ENCODE data around the gene FAAH.
"Not testable (repeated sequence)": the region's sequence is repeated elsewhere in the genome, so short reads cannot be mapped to it uniquely, and the experiment has no call there.

Gene FAAH

DNA sequence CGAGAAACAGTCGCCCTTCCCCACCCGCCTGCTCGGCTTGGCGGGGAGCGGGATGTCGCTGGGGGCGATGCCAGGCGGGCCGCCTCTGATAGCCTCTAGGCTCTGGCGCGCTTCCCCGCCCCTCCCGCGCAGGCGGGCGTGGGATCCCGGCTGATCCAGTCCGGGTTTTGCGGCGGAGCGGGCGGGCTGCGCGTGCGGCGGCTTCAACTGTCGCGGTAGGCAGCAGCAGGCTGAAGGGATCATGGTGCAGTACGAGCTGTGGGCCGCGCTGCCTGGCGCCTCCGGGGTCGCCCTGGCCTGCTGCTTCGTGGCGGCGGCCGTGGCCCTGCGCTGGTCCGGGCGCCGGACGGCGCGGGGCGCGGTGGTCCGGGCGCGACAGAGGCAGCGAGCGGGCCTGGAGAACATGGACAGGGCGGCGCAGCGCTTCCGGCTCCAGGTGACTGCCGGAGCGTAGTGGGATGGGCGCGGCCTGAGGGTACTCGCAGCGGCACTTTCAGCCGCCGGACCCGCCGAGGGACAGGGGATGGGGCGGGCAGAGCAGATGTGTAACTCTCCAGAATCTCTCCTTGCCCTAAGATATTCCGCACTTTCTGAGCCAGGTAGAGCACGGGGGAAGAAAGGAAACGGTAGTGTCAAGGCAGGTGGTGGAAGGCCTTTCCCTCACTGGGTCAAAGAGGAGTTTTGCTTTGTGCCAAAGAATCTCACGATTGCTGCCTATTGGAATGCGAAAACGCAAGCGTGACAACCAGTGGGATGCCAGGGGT, at the start of gene FAAH:
TSS of gene FAAH (plus strand) at position 210 of the 764 bp plus-strand sequence. CDS start at position 242, 32 bp downstream.
- peak in 46 of 51 donors; percentile 19 to 86 (median 69) for DNase-seq

GRCh38 chr1:46344481-46344880, 49.6 kb upstream of the FAAH start:
- no peak for DNase-seq

DNA sequence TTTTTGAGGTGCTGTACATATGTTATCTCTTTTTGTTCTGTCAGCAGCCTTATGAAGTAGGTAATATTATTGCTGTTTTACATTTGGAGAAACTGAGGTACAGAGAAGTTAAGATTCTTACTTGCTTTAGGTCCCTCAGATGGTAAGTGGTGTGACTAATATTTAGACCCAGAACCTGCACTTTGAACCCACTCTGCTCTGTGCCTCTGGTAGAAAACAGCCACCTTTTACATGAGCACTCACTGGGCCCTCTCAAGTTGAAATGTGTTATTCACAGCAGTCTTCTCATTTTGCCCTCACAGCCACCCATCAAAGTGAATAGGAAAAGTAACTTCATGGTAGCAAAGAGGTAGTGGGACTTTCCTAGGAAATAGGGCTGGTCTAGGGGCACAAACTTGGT, 48.8 kb upstream of the FAAH start:
- DNase-seq, result no peak

- DNase-seq, result no peak
Observed at GRCh38 chr1:46352363-46352762, 41.8 kb upstream of the FAAH start.

GRCh38 chr1:46355920-46356319, 38.2 kb upstream of the FAAH start:
- not testable (repeated sequence) for DNase-seq

DNA sequence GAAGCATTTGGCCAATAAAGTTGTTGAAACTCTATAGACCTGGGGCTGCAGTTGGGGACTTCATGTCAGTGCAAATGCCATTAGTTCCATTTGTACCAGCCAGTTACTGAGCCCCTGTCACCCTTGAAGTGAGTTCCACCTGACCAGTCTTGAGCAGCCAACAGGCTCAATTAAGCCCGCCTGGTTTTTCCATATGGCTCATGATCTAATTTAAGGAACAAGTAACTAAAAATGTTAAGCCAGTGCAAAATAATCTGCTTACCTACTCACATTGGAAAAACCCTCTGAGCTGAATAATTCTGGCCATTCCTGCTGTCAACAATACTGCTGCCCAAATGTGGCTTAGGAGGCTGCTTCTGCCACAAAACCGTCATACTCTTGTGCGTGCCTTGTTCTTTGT, 32.0 kb upstream of the FAAH start:
- DNase-seq, result no peak

GRCh38 chr1:46363121-46363520, 31.0 kb upstream of the FAAH start:
- no peak for DNase-seq

GRCh38 chr1:46364612-46365011, 29.5 kb upstream of the FAAH start:
- DNase-seq, result no peak

DNA sequence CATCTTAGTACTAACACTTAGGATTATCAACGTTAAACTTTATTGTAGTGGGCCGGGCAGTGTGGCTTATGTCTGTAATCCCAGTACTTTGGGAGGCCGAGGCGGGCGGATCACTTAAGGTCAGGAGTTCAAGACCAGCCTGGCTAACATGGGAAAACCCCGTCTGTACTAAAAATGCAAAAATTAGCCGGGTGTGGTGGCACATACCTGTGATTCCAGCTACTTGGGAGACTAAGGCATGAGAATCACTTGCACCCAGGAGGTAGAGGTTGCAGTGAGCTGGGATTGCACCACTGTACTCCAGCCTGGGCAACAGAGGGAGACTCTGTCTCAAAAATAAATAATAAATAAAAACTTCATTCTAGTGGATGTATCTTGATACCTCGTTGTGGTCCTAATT, 28.3 kb upstream of the FAAH start:
- DNase-seq, result not testable (repeated sequence)

- no peak for DNase-seq
Observed at GRCh38 chr1:46367072-46367471, 27.0 kb upstream of the FAAH start.

DNA sequence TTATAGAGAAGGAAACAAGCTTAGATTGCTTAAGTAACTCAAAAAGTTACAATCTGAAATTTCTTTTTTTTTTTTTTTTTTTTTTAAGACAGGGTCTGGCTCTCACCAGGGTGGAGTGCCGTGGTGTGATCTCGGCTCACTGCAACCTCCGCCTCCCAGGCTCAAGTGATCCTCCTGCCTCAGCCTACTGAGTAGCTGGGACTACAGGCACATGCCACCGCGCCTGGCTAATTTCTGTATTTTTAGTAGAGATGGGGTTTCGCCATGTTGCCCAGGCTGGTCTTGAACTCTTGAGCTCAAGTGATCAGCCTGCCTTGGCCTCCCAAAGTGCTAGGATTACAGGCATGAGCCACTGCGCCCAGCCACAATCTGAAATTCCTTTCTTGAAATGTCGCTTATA, 26.4 kb upstream of the FAAH start:
- DNase-seq, result not testable (repeated sequence)

GRCh38 chr1:46368791-46369190, 25.3 kb upstream of the FAAH start:
- no peak for DNase-seq

DNA sequence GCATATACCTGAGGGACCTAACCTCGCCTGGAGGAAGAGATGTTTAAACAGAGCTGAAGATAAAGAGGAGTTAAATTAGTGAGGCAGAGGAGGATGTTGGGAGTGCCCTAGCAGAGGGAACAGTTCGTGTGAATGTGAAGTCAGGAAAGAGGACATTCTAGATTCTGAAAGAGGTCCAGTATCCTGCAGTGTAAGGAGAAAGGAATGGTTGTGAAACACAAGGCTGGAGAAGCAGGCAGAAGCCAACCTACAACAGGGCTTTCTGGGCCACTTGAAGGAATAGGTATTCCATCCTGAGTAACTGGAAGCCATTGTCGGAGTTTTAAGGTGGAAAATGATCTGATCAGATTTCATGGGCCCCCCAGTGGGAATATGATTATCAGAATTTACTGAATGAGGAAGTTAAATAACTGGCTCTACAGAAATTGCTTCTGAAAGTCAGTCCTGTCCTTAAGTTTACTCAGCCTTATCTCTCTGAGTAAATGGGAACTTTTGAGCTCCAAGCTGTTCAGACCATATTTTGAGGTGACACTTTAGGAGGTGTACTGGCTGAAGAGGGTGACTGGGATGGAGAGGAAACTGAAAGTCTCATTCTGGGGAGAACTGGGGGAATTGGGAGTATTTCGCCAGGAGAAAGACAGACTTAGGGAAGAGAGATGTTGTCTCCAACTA, 24.4 kb upstream of the FAAH start:
- DNase-seq, result no peak

- no peak for DNase-seq
Observed at GRCh38 chr1:46370214-46370633, 23.9 kb upstream of the FAAH start.

DNA sequence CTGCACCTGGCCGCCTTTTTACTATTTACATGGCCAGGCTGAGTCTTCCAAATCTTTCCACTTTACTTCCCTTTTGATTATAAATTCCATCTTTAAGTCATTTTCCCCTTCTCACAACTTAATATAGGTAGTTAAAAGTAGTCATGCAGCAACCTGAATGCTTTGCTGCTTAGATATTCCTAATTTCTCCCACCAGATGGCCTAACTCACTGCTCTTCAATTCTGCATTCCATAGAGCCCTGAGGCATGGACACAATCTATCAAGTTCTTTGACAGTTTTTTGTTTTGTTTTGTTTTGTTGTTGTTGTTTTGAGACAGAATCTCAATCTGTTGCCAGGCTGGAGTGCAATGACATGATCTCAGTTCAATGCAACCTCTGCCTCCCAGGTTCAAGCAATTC, 21.7 kb upstream of the FAAH start:
- DNase-seq, result no peak

DNA sequence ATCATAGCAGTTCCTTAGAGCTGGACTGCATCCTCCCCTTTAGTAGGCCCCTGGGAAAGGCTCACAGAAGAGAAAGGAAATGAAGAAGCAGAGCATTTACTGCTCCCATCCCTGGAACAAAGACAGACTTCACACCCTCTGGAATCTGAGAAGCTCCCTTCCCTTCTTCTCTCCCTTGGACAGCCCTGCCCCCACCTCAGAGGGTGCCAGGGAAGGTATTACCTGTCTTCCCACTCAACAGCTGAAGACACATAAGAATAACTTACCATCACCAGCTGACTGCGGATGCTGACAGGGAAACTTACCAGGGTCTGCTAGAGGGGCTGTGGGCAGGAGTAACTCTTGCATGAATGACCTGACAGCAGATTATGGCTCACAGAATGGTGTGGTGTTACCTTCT, 14.1 kb upstream of the FAAH start:
- DNase-seq, result no peak

- no peak for DNase-seq
Observed at GRCh38 chr1:46380508-46380907, 13.6 kb upstream of the FAAH start.

DNA sequence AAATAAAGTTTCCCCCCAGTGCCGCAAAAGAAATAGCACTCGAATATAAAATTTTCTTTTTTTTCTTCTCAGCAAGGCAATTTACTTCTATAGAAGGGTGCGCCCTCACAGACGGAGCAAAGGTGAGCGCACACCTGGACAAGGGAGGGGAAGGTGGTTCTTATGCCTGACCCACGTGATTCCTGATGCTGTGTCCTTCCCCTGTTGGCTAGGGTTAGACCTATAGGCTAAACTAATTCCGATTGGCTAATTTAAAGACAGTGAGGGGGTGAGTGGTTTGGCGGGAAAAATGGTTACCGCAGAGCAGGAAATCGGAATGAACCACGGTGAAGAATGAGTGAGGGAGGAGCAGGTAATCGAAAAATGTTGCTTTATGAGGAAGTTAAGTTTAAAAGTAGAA, 607 bp upstream of the FAAH start:
- no peak for DNase-seq

- peak in 13 of 51 donors; percentile 25 to 69 (median 50) for DNase-seq
Observed at GRCh38 chr1:46394872-46395465, 852 bp downstream of the FAAH start.

GRCh38 chr1:46396441-46397398, 2.6 kb downstream of the FAAH start:
- DNase-seq, result peak in 4 of 51 donors; percentile 9 to 47 (median 30)

- peak in 2 of 51 donors; percentile 28 to 36 for DNase-seq
Observed at GRCh38 chr1:46399307-46399706, 5.2 kb downstream of the FAAH start.
